K562 (cell line): ENCODE measurements around the gene FCGR3A. TPM values are rescaled to one million over a fixed set of nuclear protein-coding genes. Genes with fewer than 3 reads are reported as not detected.

Source experiments
- ATAC-seq: fragments of 200-7000 bp; cut with Tn5 transposase; 3 replicates; pipeline ENCODE4 v1.9.1; 2020; ENCODE audit warnings: moderate library complexity
- BruUV-seq: library from RNA; stranded (reverse); fragments of 400-500 nt; replicated peaks from 2 replicates; lab custom pipeline; 2021; lab: Mats Ljungman, UMichigan
- CTCF ChIA-PET: fragments of 300-600 bp; formaldehyde crosslinking; extraction: SDS; loops from one replicate; lab custom pipeline; 2021; ENCODE audit warnings: low intra/inter-chr PET ratio; lab: Yijun Ruan, JAX
- POLR2A ChIA-PET: fragments of 300-600, 350-650 bp; sonication (Branson Sonifier 250); formaldehyde crosslinking; extraction: SDS; loops from one replicate; lab custom pipeline; 2021; ENCODE audit warnings: antibody characterized with exemption, inconsistent platforms; lab: Yijun Ruan, JAX
- DNase-seq, 4 experiments: peaks; one replicate each; pipeline versions ENCODE4 v3.0.0 to v3.0.0-alpha.2; 2011 to 2018; ENCODE audit warnings: low spot score in 3 of 4, mixed read lengths in 3 of 4; ENCODE audit errors: extremely low read depth in 1 of 4
- FAIRE-seq: peaks from 2 replicates; lab custom pipeline; 2011; peaks lifted over from hg19 to GRCh38; lab: Jason Lieb, UNC
- H2AFZ ChIP-seq: 2 replicates; pipeline ENCODE4 v1.6.0; 2011; ENCODE audit warnings: low read depth, low read length, control low read depth, inconsistent platforms
- H3K27ac ChIP-seq: fragments of 200-600 bp; 3 replicates; pipeline ENCODE4 v1.8.0; 2011; ENCODE audit warnings: low read depth, mild to moderate bottlenecking, control low read depth, inconsistent platforms, low read length, moderate library complexity, mixed read lengths; ENCODE audit errors: extremely low read depth
- H3K27me3 ChIP-seq, 2 experiments: fragments of 300-600 bp in 1 of 2; 2 replicates in 1 of 2; 3 replicates in 1 of 2; pipeline versions ENCODE4 v1.6.0 to v1.8.0; 2011; ENCODE audit warnings: inconsistent platforms in 2 of 2, low read length in 2 of 2, mild to moderate bottlenecking in 1 of 2, mixed read lengths in 1 of 2, moderate library complexity in 1 of 2; ENCODE audit not compliant: control insufficient read depth in 2 of 2, insufficient read depth in 2 of 2
- H3K36me3 ChIP-seq: fragments of 300-600 bp; 3 replicates; pipeline ENCODE4 v1.8.0; 2011; ENCODE audit warnings: mild to moderate bottlenecking, low read length, inconsistent platforms; ENCODE audit not compliant: control insufficient read depth, insufficient read depth
- H3K4me1 ChIP-seq, 2 experiments: fragments of 200-600 bp in 1 of 2; replicated peaks in 1 of 2; 2 replicates in 1 of 2; 3 replicates in 1 of 2; pipeline versions ENCODE4 v1.5.1 to v1.8.0; 2011; ENCODE audit warnings: inconsistent platforms in 2 of 2, low read length in 2 of 2, mild to moderate bottlenecking in 1 of 2, mixed read lengths in 1 of 2, moderate library complexity in 1 of 2; ENCODE audit not compliant: control insufficient read depth in 2 of 2, insufficient read depth in 2 of 2
- H3K4me2 ChIP-seq: 2 replicates; pipeline ENCODE4 v1.6.1; 2011; ENCODE audit warnings: low read length, control low read depth, inconsistent platforms, mixed read lengths; ENCODE audit not compliant: insufficient read depth
- H3K4me3 ChIP-seq: fragments of 200-600 bp; sonication (generic), shearing (Covaris generic); 2 replicates; pipeline ENCODE4 v1.5.1; 2016; ENCODE audit warnings: control low read depth, inconsistent platforms
- H3K79me2 ChIP-seq: fragments of 200-600 bp; 3 replicates; pipeline ENCODE4 v1.8.0; 2011; ENCODE audit warnings: low read length, inconsistent platforms; ENCODE audit not compliant: control insufficient read depth, insufficient read depth
- H3K9ac ChIP-seq, 2 experiments: 2 replicates each; pipeline versions ENCODE4 v1.6.0 to v1.6.1; 2011; ENCODE audit warnings: low read depth in 2 of 2, low read length in 2 of 2, control low read depth in 1 of 2, inconsistent platforms in 1 of 2, mild to moderate bottlenecking in 1 of 2, mixed read lengths in 1 of 2; ENCODE audit not compliant: insufficient read depth in 1 of 2
- H3K9me1 ChIP-seq: one replicate; pipeline ENCODE4 v1.6.0; 2011; ENCODE audit warnings: inconsistent platforms, mild to moderate bottlenecking, low read length, moderate library complexity; ENCODE audit not compliant: control insufficient read depth, insufficient read depth
- H3K9me3 ChIP-seq: replicated peaks from 2 replicates; pipeline ENCODE4 v1.5.1; 2011; ENCODE audit warnings: low read depth, low read length, inconsistent platforms; ENCODE audit not compliant: control insufficient read depth, insufficient read depth
- H4K20me1 ChIP-seq: replicated peaks from 2 replicates; pipeline ENCODE4 v1.6.1; 2011; ENCODE audit warnings: low read length, inconsistent platforms, mixed read lengths; ENCODE audit not compliant: control insufficient read depth, insufficient read depth
- ARNT ChIP-seq, 2 experiments: fragments of 450-650 bp; IDR thresholded peaks; 2 replicates each; pipeline ENCODE4 v1.6.1; 2016; ENCODE audit warnings: mild to moderate bottlenecking in 1 of 2
- COPS2 ChIP-seq: fragments of 450-650 bp; conservative IDR thresholded peaks from 2 replicates; pipeline ENCODE4 v1.6.1; 2016; ENCODE audit warnings: mild to moderate bottlenecking, moderate library complexity
- EGR1 ChIP-seq: fragments of 450-650 bp; conservative IDR thresholded peaks from 2 replicates; pipeline ENCODE4 v1.6.1; 2017; ENCODE audit warnings: mild to moderate bottlenecking
- ESRRB ChIP-seq: fragments of 250-450 bp; sonication (Bioruptor Pico); IDR thresholded peaks from 2 replicates; pipeline ENCODE4 v1.5.0; 2020; ENCODE audit warnings: mild to moderate bottlenecking, moderate library complexity, borderline replicate concordance
- ETV5 ChIP-seq: sonication (generic); formaldehyde crosslinking; IDR thresholded peaks from 2 replicates; pipeline ENCODE4 v1.4.0; 2020; ENCODE audit warnings: low read depth, mild to moderate bottlenecking, missing genetic modification reagents
- KAT7 ChIP-seq: sonication (generic); formaldehyde crosslinking; IDR thresholded peaks from 2 replicates; pipeline ENCODE4 v1.8.0; 2022; ENCODE audit warnings: missing genetic modification reagents, mild to moderate bottlenecking, borderline replicate concordance
- L3MBTL2 ChIP-seq: fragments of 450-650 bp; IDR thresholded peaks from 2 replicates; pipeline ENCODE4 v1.6.1; 2016; ENCODE audit warnings: mild to moderate bottlenecking, moderate library complexity
- NFYB ChIP-seq: IDR thresholded peaks from 2 replicates; pipeline ENCODE4 v1.6.1; 2011; ENCODE audit warnings: mild to moderate bottlenecking, moderate library complexity; ENCODE audit not compliant: insufficient read length; ENCODE audit errors: extremely low read depth
- NR3C1 ChIP-seq: sonication (generic); formaldehyde crosslinking; IDR thresholded peaks from 2 replicates; pipeline ENCODE4 v1.8.1; 2022; ENCODE audit warnings: missing genetic modification reagents
- PHB2 ChIP-seq: fragments of 450-650 bp; IDR thresholded peaks from 2 replicates; pipeline ENCODE4 v1.6.1; 2017; ENCODE audit warnings: low read depth
- PHF20 ChIP-seq: fragments of 450-650 bp; IDR thresholded peaks from 2 replicates; pipeline ENCODE4 v1.6.1; 2018; ENCODE audit not compliant: partially characterized antibody
- SIX5 ChIP-seq, 2 experiments: IDR thresholded peaks; 2 replicates each; pipeline ENCODE4 v1.6.1; 2011; ENCODE audit warnings: low read length in 2 of 2, borderline replicate concordance in 1 of 2, low read depth in 1 of 2, mild to moderate bottlenecking in 1 of 2, moderate library complexity in 1 of 2; ENCODE audit not compliant: insufficient read depth in 1 of 2
- SMARCE1 ChIP-seq: fragments of 450-650 bp; IDR thresholded peaks from 2 replicates; pipeline ENCODE4 v1.7.1; 2016; ENCODE audit warnings: mild to moderate bottlenecking
- SOX6 ChIP-seq: fragments of 450-650 bp; IDR thresholded peaks from 2 replicates; pipeline ENCODE4 v1.6.1; 2014; ENCODE audit warnings: mild to moderate bottlenecking
- TAF9B ChIP-seq: fragments of 450-650 bp; IDR thresholded peaks from 2 replicates; pipeline ENCODE4 v1.6.1; 2018; ENCODE audit warnings: mild to moderate bottlenecking; ENCODE audit not compliant: partially characterized antibody
- ZC3H8 ChIP-seq: fragments of 450-650 bp; IDR thresholded peaks from 2 replicates; pipeline ENCODE4 v1.6.1; 2017
- ZNF121 ChIP-seq: sonication (generic); formaldehyde crosslinking; conservative IDR thresholded peaks from 2 replicates; pipeline ENCODE4 v1.8.0; 2022; ENCODE audit warnings: missing genetic modification reagents
- WGBS: fragments of 100-300 bp; shearing (Covaris generic); methylation state at CpG from one replicate; pipeline ENCODE4 v1.1.6; 2016; ENCODE audit warnings: low coverage, mixed read lengths; ENCODE audit not compliant: insufficient coverage; ENCODE audit errors: missing lambda C conversion rate; 5-methylcytosine and 5-hydroxymethylcytosine counted together
- in situ Hi-C: fragments of 300-500 bp; cut with MboI; formaldehyde crosslinking; loops from 4 replicates; pipeline ENCODE4 v1.15.0; 2018; ENCODE audit warnings: inconsistent platforms, mixed read lengths
- intact Hi-C: fragments of 100-400 bp; cut with micrococcal nuclease; formaldehyde crosslinking; loops from 2 replicates; pipeline ENCODE4 v1.14.2; 2022
- polyA plus RNA-seq, 8 experiments: library from polyadenylated mRNA; depleted of rRNA in 4 of 8; stranded (reverse) in 5 of 8; unstranded in 3 of 8; fragments of >200 nt; fragmentation: Nextera tagmentation in 2 of 8; fragmentation: Illumina TruSeq in 1 of 8; extraction: Ambion mirVana in 2 of 8; extraction: Trizol in 1 of 8; gene quantifications; 2 replicates each; pipeline versions ENCODE4 v1.2.1 to v1.2.3, GENCODE V29; 2011 to 2014; ENCODE audit warnings: inconsistent platforms in 1 of 8, missing spikeins in 1 of 8
- total RNA-seq, 7 experiments: library from RNA; depleted of rRNA in 6 of 7; stranded (reverse); fragments of >200 nt in 6 of 7; fragmentation: Illumina TruSeq in 2 of 7; extraction: Trizol in 2 of 7; gene quantifications; 2 replicates each; pipeline versions ENCODE4 v1.2.1 to v1.2.3, GENCODE V29; 2011 to 2021; ENCODE audit warnings: low replicate concordance in 1 of 7
- TF ChIP-seq, protein P1 (sequence below): IDR thresholded peaks from 2 replicates; pipeline ENCODE4 v1.6.1; 2016; ENCODE audit warnings: missing genetic modification characterization, missing compliant biosample characterization
- TF ChIP-seq, protein P2 (sequence below), 2 experiments: fragments of 450-650 bp; IDR thresholded peaks; 2 replicates each; pipeline ENCODE4 v1.6.1; 2018; ENCODE audit warnings: mild to moderate bottlenecking in 2 of 2, low read depth in 1 of 2; ENCODE audit not compliant: partially characterized antibody in 2 of 2

The FCGR3A gene
- total and polyA plus RNA-seq, 9 of the 15 experiments (the other 6 are each of a cell fraction or from before 2014, with no cell fraction given): 0.04 to 0.29 (median 0.14) TPM; not detected in 3

DNA sequence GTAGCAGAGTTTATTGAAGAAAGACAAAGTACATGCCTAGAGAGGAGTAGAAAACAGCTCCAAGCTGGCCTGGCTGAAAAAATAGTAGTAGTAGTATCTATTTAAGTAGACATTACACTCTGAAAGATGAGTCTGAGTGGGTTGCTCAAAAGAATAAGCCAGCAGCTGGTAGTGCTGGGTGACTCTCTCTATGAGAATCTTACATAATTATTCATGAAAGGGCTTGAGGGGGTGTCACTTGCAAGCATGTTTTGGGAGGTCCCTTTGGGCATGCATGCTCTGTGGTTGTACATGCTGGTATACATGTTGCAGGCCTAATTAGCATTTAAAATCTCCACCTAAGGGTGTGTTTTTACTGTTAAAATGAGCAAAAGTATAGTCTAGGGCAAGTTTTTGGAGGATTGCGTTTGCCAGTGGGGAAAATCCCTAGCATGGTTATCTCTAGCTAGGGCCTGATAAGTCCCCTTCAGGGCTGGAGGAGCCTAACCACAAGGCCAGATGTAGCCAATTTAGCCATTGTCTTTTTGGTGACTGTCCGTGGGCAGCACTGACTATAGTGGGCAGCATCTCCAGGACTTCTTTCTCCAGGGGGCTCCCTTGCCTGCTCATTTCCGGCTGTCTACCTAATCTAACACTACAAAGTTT lies 55.4 kb downstream of the FCGR3A start:
- H3K36me3 ChIP-seq: no peaks in the 10 kb centered on the region
- in situ Hi-C loops: no loop called here
- BruUV-seq: no TSS peak
- no peak for TF ChIP-seq NFYB
- TF ChIP-seq EGR1: no peak
- no peak for TF ChIP-seq ZNF121 (CRISPR knock-in tag)
- no peak for TF ChIP-seq SIX5 (IDR thresholded peaks at IDR 0.05; ENCODE audit: borderline replicate concordance in 1 of 2, insufficient read depth in 1 of 2, low read depth in 1 of 2, low read length in 2 of 2)
- TF ChIP-seq ETV5 (CRISPR knock-in tag): 0 out of 2 replicates have a peak, but pooled peaks have one; percentile 27
- TF ChIP-seq ESRRB (CRISPR knock-in tag): no peak
- TF ChIP-seq COPS2: no peak
- TF ChIP-seq, protein P1, sequence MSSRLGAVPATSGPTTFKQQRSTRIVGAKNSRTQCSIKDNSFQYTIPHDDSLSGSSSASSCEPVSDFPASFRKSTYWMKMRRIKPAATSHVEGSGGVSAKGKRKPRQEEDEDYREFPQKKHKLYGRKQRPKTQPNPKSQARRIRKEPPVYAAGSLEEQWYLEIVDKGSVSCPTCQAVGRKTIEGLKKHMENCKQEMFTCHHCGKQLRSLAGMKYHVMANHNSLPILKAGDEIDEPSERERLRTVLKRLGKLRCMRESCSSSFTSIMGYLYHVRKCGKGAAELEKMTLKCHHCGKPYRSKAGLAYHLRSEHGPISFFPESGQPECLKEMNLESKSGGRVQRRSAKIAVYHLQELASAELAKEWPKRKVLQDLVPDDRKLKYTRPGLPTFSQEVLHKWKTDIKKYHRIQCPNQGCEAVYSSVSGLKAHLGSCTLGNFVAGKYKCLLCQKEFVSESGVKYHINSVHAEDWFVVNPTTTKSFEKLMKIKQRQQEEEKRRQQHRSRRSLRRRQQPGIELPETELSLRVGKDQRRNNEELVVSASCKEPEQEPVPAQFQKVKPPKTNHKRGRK: no peak
- no peak for TF ChIP-seq TAF9B
- TF ChIP-seq NR3C1 (CRISPR knock-in tag): no peak
- TF ChIP-seq ARNT (IDR thresholded peaks at IDR 0.05): no peak
- TF ChIP-seq, protein P2, sequence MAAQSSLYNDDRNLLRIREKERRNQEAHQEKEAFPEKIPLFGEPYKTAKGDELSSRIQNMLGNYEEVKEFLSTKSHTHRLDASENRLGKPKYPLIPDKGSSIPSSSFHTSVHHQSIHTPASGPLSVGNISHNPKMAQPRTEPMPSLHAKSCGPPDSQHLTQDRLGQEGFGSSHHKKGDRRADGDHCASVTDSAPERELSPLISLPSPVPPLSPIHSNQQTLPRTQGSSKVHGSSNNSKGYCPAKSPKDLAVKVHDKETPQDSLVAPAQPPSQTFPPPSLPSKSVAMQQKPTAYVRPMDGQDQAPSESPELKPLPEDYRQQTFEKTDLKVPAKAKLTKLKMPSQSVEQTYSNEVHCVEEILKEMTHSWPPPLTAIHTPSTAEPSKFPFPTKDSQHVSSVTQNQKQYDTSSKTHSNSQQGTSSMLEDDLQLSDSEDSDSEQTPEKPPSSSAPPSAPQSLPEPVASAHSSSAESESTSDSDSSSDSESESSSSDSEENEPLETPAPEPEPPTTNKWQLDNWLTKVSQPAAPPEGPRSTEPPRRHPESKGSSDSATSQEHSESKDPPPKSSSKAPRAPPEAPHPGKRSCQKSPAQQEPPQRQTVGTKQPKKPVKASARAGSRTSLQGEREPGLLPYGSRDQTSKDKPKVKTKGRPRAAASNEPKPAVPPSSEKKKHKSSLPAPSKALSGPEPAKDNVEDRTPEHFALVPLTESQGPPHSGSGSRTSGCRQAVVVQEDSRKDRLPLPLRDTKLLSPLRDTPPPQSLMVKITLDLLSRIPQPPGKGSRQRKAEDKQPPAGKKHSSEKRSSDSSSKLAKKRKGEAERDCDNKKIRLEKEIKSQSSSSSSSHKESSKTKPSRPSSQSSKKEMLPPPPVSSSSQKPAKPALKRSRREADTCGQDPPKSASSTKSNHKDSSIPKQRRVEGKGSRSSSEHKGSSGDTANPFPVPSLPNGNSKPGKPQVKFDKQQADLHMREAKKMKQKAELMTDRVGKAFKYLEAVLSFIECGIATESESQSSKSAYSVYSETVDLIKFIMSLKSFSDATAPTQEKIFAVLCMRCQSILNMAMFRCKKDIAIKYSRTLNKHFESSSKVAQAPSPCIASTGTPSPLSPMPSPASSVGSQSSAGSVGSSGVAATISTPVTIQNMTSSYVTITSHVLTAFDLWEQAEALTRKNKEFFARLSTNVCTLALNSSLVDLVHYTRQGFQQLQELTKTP (IDR thresholded peaks at IDR 0.05; ENCODE audit: low read depth in 1 of 2, partially characterized antibody in 2 of 2): peak in 1 of 2 experiments; percentile 31
- TF ChIP-seq KAT7 (CRISPR knock-in tag): 0 out of 2 replicates have a peak, but pooled peaks have one; percentile 18
- 0 out of 2 replicates have a peak, but pooled peaks have one; percentile 11 for TF ChIP-seq L3MBTL2
- peak; percentile 65; the same call in 1 of the 2 replicates for TF ChIP-seq SMARCE1
- no peak for TF ChIP-seq PHB2
- peak; percentile 98 for TF ChIP-seq SOX6
- TF ChIP-seq PHF20: no peak
- no peak for TF ChIP-seq ZC3H8

More for the DNA sequence above, 55.4 kb downstream of the FCGR3A start:
- peak; percentile 54 for FAIRE-seq
- no peak overlapping the region for H3K27ac ChIP-seq
- no peaks in the 10 kb centered on the region for H4K20me1 ChIP-seq
- H3K27me3 ChIP-seq: no peaks in the 10 kb centered on the region
- peaks cover 0 to 39% of the 10 kb centered on the region in 2 experiments for H3K4me1 ChIP-seq
- H3K9me1 ChIP-seq: no peaks in the 10 kb centered on the region
- H3K4me3 ChIP-seq: no peak overlapping the region
- no peaks in the 10 kb centered on the region for H3K79me2 ChIP-seq
- 2% methylated on average over 3 of the region's 3 CpGs for WGBS
- POLR2A ChIA-PET: interaction anchor here (0.7 to 1.7 kb wide), 3 partner anchors 10 to 11 kb away, joined by 3 to 5 read pairs (median 3); partner anchors contain the start of gene FCGR2A
- intact Hi-C loops: no loop called here
- DNase-seq: peak in 1 of 4 experiments; percentile 57
- peak overlapping the region; percentile 4; the same call in 1 of the 2 replicates for H3K4me2 ChIP-seq
- CTCF ChIA-PET: no interaction called here
- ATAC-seq: peak; percentile 76
- no peaks in the 10 kb centered on the region for H3K9me3 ChIP-seq
- H3K9ac ChIP-seq: peak overlapping the region in 1 of 2 experiments; percentile 18; a peak in 2 of 4 replicates
- peak overlapping the region; percentile 15; the same call in 1 of the 2 replicates for H2AFZ ChIP-seq
